ENCODE results near the gene KCTD12.

DNA sequence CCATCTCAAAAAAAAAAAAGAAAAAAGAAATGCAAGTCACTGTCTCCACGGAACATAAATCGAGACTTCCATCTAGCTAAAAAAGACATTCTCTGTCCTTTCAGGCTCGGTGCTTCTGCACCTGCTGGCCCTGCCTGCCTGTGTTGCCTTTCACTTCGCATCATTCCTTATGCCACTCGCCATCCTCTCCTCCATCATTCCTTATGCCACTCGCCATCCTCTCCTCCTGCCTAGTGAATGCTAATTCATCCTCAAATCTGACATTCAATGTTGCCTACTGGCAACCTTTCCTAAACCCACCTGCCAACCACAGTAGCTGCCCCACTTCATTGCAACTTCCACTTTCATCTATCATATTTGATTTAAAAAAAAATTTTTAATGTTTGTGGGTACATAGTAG is 36.7 kb downstream of the KCTD12 start:
- TF ChIP-seq, protein P1, sequence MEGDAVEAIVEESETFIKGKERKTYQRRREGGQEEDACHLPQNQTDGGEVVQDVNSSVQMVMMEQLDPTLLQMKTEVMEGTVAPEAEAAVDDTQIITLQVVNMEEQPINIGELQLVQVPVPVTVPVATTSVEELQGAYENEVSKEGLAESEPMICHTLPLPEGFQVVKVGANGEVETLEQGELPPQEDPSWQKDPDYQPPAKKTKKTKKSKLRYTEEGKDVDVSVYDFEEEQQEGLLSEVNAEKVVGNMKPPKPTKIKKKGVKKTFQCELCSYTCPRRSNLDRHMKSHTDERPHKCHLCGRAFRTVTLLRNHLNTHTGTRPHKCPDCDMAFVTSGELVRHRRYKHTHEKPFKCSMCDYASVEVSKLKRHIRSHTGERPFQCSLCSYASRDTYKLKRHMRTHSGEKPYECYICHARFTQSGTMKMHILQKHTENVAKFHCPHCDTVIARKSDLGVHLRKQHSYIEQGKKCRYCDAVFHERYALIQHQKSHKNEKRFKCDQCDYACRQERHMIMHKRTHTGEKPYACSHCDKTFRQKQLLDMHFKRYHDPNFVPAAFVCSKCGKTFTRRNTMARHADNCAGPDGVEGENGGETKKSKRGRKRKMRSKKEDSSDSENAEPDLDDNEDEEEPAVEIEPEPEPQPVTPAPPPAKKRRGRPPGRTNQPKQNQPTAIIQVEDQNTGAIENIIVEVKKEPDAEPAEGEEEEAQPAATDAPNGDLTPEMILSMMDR (IDR thresholded peaks at IDR 0.05), result no peak
- TF ChIP-seq POLR2A (IDR thresholded peaks at IDR 0.05), result no peak
